ENCODE results near the gene PAPOLA. TPM values are rescaled to one million over a fixed set of nuclear protein-coding genes. Genes with fewer than 3 reads are reported as not detected.

The PAPOLA gene
- polyA plus RNA-seq, 1 experiment = 92.4 TPM

GRCh38 chr14:96602186-96602585, 100.0 kb downstream of the PAPOLA start:
- ChIA-PET POLR2A (no interaction called here), CTCF (interaction anchor here (0.5 kb wide), 1 partner anchor 141 kb away, joined by 4 read pairs; no protein-coding TSS in a partner anchor)
- Histone ChIP-seq H3K27me3 (ENCODE audit: control insufficient read depth, insufficient read depth, low read length) (no peaks in the 10 kb centered on the region), H3K36me3 (ENCODE audit: control insufficient read depth, insufficient read depth, low read length) (no peaks in the 10 kb centered on the region), H3K4me3 (ENCODE audit: low read depth, low read length) (no peak overlapping the region)
- no peak for DNase-seq (ENCODE audit: low read depth)
- no peak for TF ChIP-seq CTCF (IDR thresholded peaks at IDR 0.05; ENCODE audit: insufficient read depth, low read depth, low read length)

GRCh38 chr14:96603350-96604255, 101.4 kb downstream of the PAPOLA start:
- H3K27me3 ChIP-seq (ENCODE audit: control insufficient read depth, insufficient read depth, low read length) = no peaks in the 10 kb centered on the region
- H3K4me3 ChIP-seq (ENCODE audit: low read depth, low read length) = no peak overlapping the region
- TF ChIP-seq CTCF (IDR thresholded peaks at IDR 0.05; ENCODE audit: insufficient read depth, low read depth, low read length) = no peak
- H3K36me3 ChIP-seq (ENCODE audit: control insufficient read depth, insufficient read depth, low read length) = no peaks in the 10 kb centered on the region
- CTCF ChIA-PET = no interaction called here
- POLR2A ChIA-PET = no interaction called here
- no peak for DNase-seq (ENCODE audit: low read depth)

- H3K4me3 ChIP-seq (ENCODE audit: low read depth, low read length) = no peak overlapping the region
- H3K36me3 ChIP-seq (ENCODE audit: control insufficient read depth, insufficient read depth, low read length) = no peaks in the 10 kb centered on the region
- DNase-seq (ENCODE audit: low read depth) = no peak
- no peaks in the 10 kb centered on the region for H3K27me3 ChIP-seq (ENCODE audit: control insufficient read depth, insufficient read depth, low read length)
- CTCF ChIA-PET = no interaction called here
- POLR2A ChIA-PET = no interaction called here
- TF ChIP-seq CTCF (IDR thresholded peaks at IDR 0.05; ENCODE audit: insufficient read depth, low read depth, low read length) = no peak
Measured at GRCh38 chr14:96614481-96614881, 112.3 kb downstream of the PAPOLA start.

- TF ChIP-seq CTCF (IDR thresholded peaks at IDR 0.05; ENCODE audit: insufficient read depth, low read depth, low read length) = no peak
- no peaks in the 10 kb centered on the region for H3K27me3 ChIP-seq (ENCODE audit: control insufficient read depth, insufficient read depth, low read length)
- H3K36me3 ChIP-seq (ENCODE audit: control insufficient read depth, insufficient read depth, low read length) = no peaks in the 10 kb centered on the region
- DNase-seq (ENCODE audit: low read depth) = no peak
- CTCF ChIA-PET = no interaction called here
- H3K4me3 ChIP-seq (ENCODE audit: low read depth, low read length) = no peak overlapping the region
- POLR2A ChIA-PET = no interaction called here
Measured at GRCh38 chr14:96616161-96616721, 114.1 kb downstream of the PAPOLA start.

Other genes starting within 250 kb of the PAPOLA start
- 3.3 and 3.8 TPM in 2 replicates for gene BDKRB1, start 246.2 kb upstream of the PAPOLA start, polyA plus RNA-seq (2011; rRNA removed)
- 11.6 and 17.1 TPM in 2 replicates for gene ATG2B, start 139.0 kb upstream of the PAPOLA start, polyA plus RNA-seq (2011; rRNA removed)
- gene GSKIP, start 138.9 kb upstream of the PAPOLA start, polyA plus RNA-seq (2011; rRNA removed) = 14.7 and 29.9 TPM in 2 replicates
- 0.10 and 0.20 TPM in 2 replicates for gene AK7, start 110.3 kb upstream of the PAPOLA start, polyA plus RNA-seq (2011; rRNA removed)

All from BJ (cell line).